ENCODE measurements around the gene TRRAP. TPM values are rescaled to one million over a fixed set of nuclear protein-coding genes. Genes with fewer than 3 reads are reported as not detected.

Gene TRRAP
- total RNA-seq, 4 donors from 2014 or later, result 46.4 to 69.4 (median 53.0) TPM

DNA sequence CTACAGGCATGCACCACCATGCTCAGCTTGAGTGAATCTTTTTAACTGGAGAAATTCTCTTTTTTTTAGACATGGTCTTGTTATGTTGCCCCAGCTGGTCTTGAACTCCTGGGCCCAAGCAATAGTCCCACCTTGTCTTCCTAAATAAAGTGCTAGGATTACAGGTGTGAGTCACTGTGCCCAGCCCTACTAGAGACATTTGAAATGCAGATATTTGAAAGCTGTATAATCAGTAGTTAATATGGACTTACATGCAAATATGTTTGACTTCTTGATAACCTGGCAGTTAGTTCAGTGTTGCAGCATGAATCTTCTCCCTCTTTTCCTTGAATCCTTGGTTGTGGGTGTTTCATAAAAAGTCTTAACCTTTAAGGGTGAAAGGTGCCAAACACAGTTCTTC, 8.7 kb downstream of the TRRAP start:
- no peak overlapping the region for H3K4me3 ChIP-seq (ENCODE audit: low read depth, poor library complexity, severe bottlenecking)
- no peak for DNase-seq (ENCODE audit: low spot score in 2 of 2)
- intact Hi-C loops (cut with DNase I; ENCODE audit: low total_unique reads), result no loop called here
- TF ChIP-seq, protein P1, sequence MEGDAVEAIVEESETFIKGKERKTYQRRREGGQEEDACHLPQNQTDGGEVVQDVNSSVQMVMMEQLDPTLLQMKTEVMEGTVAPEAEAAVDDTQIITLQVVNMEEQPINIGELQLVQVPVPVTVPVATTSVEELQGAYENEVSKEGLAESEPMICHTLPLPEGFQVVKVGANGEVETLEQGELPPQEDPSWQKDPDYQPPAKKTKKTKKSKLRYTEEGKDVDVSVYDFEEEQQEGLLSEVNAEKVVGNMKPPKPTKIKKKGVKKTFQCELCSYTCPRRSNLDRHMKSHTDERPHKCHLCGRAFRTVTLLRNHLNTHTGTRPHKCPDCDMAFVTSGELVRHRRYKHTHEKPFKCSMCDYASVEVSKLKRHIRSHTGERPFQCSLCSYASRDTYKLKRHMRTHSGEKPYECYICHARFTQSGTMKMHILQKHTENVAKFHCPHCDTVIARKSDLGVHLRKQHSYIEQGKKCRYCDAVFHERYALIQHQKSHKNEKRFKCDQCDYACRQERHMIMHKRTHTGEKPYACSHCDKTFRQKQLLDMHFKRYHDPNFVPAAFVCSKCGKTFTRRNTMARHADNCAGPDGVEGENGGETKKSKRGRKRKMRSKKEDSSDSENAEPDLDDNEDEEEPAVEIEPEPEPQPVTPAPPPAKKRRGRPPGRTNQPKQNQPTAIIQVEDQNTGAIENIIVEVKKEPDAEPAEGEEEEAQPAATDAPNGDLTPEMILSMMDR (IDR thresholded peaks at IDR 0.05), result no peak
- no peak for TF ChIP-seq POLR2A (IDR thresholded peaks at IDR 0.05)

DNA sequence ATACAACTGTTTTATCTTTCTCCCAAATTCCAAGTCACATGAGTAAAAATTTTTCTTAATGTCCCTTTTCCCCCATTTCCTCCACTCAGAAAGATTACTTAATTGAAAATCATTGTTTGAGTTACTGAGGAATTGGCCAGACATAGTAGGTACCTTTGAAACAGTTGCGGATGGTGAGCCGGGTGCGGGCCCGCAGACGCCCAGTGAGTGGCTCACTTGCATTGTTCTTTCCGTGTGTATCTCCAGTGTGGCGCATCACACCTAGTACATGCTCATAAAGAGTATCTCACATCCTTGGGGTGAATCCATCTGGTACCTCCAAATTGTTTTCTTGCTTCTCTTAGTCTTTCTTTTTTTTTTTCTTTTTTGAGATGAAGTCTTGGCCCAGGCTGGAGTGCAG, 14.3 kb downstream of the TRRAP start:
- DNase-seq (ENCODE audit: low spot score in 2 of 2), result no peak
- WGBS, 2 donors, result 96 to 97% methylated on average over 7 of the region's 7 CpGs
- TF ChIP-seq, protein P1 (IDR thresholded peaks at IDR 0.05), result no peak
- TF ChIP-seq POLR2A (IDR thresholded peaks at IDR 0.05), result no peak
- H3K4me3 ChIP-seq (ENCODE audit: low read depth, poor library complexity, severe bottlenecking), result no peak overlapping the region
- intact Hi-C loops (cut with DNase I; ENCODE audit: low total_unique reads), result no loop called here

DNA sequence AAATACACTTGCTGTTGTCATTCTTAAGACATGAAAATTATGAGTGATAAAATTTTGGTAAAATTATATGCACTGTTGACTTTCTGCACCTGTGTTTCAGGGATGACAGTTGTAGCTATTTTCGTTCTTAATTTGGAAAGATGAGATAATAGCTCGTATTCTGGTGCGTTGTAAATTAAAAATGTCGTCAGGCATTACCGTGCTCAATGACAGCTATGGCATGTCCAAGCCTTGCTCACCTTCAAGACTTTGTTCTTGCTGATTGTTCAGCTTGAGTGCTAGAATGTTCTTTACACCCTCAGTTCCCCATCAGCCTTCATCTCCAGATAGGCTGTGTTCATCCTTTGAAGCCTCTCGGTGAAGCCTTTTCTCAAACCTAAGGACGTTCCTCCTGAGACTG, 21.5 kb downstream of the TRRAP start:
- TF ChIP-seq, protein P1 (IDR thresholded peaks at IDR 0.05), result no peak
- no peak for TF ChIP-seq POLR2A (IDR thresholded peaks at IDR 0.05)
- no peak for DNase-seq (ENCODE audit: low spot score in 2 of 2)
- H3K4me3 ChIP-seq (ENCODE audit: low read depth, poor library complexity, severe bottlenecking), result no peak overlapping the region
- 91 to 92% methylated on average over 7 of the region's 7 CpGs for WGBS, 2 donors
- intact Hi-C loops (cut with DNase I; ENCODE audit: low total_unique reads), result no loop called here

DNA sequence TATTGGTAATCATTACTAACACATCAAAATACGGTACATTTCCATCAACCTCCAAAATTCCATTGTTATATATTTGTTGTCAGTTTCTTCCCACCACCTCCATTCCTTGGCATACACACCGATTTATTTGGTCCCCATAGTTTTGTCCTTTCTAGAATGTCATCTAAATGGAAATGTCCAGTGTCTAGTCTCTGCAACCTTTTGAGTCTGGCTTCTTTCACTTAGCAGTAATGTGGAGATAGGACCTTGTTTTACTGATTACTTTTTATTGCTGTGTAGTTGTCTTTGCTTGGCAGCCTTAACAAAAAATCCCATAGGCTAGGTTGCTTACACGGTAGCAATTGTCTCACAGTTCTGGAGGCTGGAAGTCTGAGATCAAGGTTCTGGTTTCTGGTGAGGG, 22.5 kb downstream of the TRRAP start:
- 90 to 100% methylated on average over 3 of the region's 3 CpGs for WGBS, 2 donors
- intact Hi-C loops (cut with DNase I; ENCODE audit: low total_unique reads), result no loop called here
- no peak for DNase-seq (ENCODE audit: low spot score in 2 of 2)
- H3K4me3 ChIP-seq (ENCODE audit: low read depth, poor library complexity, severe bottlenecking), result no peak overlapping the region
- TF ChIP-seq, protein P1 (IDR thresholded peaks at IDR 0.05), result no peak
- TF ChIP-seq POLR2A (IDR thresholded peaks at IDR 0.05), result no peak

DNA sequence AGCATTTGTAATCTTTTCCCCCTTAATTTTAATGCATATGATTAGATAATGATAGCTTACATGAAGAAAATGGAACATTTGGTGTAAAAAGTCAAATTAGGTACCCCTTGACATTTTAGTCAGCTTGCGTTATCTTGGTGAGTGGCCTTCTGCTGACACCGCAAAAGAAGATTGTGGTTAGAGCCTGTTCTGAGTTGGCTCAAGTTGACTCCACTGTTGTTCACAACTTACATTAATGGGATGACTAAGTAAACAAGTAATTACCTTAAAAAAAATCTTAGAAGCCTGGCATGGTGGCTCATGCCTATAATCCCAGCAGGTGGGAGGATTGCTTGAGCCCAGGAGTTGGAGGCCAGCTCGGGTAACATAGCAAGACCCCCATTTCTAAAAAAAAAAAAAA, 24.2 kb downstream of the TRRAP start:
- intact Hi-C loops (cut with DNase I; ENCODE audit: low total_unique reads), result no loop called here
- TF ChIP-seq POLR2A (IDR thresholded peaks at IDR 0.05), result no peak
- TF ChIP-seq, protein P1 (IDR thresholded peaks at IDR 0.05), result no peak
- WGBS, 2 donors, result 94 to 99% methylated on average over 3 of the region's 3 CpGs

DNA sequence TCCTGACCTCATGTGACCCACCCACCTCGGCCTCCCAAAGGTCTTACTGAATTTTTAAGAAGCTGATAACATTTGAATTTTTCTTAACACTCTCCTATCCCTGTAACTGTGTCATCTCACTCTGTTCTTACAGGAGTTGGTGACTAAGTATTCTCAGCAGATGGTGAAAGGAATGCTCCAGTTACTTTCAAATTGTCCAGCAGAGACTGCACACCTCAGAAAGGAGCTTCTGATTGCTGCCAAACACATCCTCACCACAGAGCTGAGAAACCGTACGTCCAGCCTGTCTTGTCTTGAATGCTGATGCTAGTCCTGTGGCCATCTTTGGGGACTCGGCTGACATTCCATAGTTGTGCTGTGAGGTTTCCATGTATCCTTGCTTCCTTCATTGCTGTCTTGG, 24.9 kb downstream of the TRRAP start:
- no peak for TF ChIP-seq POLR2A (IDR thresholded peaks at IDR 0.05)
- TF ChIP-seq, protein P1 (IDR thresholded peaks at IDR 0.05), result no peak
- no peak overlapping the region for H3K4me3 ChIP-seq (ENCODE audit: low read depth, poor library complexity, severe bottlenecking)
- DNase-seq (ENCODE audit: low spot score in 2 of 2), result no peak
- 97 to 100% methylated on average over 4 of the region's 4 CpGs for WGBS, 2 donors
- intact Hi-C loops (cut with DNase I; ENCODE audit: low total_unique reads), result no loop called here

More for the DNA sequence above, 24.2 kb downstream of the TRRAP start:
- no peak overlapping the region for H3K4me3 ChIP-seq (ENCODE audit: low read depth, poor library complexity, severe bottlenecking)
- no peak for DNase-seq (ENCODE audit: low spot score in 2 of 2)
